ENCODE measurements around the gene CAP2.
"Not testable (repeated sequence)": the region's sequence is repeated elsewhere in the genome, so short reads cannot be mapped to it uniquely, and the experiment has no call there.

CAP2 gene

DNA sequence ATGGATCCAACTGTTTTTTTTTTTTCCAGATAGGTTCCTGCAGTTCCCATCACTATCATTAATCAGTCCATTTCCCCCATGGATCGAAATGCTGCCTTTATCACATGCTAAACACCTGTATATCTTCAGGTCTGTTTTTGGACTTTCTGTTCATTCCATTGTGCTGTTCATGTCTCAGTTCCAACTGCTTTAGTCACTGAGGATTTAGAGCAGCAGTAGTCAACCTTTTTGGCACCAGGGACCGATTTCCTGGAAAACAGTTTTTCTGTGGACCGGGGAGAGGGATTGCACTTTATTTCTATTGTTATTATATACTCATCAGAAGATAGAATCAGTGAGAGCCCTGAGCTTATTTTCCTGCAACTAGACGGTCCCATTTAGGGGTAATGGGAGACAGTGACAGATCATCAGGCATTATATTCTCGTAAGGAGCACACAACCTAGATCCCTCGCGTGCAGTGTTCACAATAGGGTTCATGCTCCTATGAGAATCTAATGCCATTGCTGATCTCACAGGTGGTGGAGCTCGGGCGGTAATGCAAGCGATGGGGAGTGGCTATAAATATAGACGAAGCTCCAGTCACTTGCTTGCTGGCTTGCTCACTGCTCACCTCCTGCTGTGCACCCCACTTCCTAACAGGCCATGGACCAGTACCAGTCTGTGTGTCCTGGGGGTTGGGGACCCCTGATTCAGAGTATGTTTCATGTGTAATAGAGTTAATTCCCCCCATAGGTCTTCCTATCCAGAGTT, 46.0 kb downstream of the CAP2 start:
- no peak for DNase-seq (ENCODE audit: low read depth)

DNA sequence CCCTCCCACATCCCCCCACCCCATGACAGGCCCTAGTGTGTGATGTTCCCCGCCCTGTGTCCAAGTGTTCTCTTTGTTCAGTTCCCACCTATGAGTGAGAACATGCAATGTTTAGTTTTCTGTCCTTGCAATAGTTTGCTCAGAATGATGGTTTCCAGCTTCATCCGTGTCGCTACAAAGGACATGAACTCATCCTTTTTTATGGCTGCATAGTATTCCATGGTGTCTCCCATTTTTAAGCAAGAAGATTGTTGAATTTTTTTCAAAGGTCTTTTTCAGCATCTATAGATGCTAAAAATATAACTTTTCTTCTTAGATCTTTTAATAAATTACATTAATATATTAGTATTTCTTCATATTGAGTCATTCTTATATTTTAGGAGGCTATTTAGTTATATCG, 47.4 kb downstream of the CAP2 start:
- not testable (repeated sequence) for DNase-seq (ENCODE audit: low read depth)

GRCh38 chr6:17442196-17442595, 48.8 kb downstream of the CAP2 start:
- no peak for DNase-seq (ENCODE audit: low read depth)

- no peak for DNase-seq (ENCODE audit: low read depth)
Observed at GRCh38 chr6:17446713-17447112, 53.3 kb downstream of the CAP2 start.

DNA sequence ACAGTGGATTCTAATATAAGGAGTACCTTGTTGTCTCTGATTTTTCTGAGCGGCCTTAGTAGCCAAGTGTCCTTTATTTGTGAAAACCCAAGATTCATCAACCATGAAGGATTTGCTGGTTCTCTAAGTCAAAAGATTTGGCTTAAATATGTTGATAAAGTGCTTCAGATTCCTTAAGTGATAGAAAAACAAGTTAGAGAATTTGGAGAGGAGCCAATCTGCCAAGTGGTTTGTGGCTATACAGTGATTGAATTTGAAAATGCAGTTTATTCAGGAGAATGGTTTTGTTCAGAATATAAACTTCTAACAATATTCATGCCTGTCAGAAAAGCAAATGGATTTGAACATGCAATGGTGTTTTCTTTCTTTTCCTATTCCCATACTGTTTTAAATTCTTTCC, 54.8 kb downstream of the CAP2 start:
- no peak for DNase-seq (ENCODE audit: low read depth)

DNA sequence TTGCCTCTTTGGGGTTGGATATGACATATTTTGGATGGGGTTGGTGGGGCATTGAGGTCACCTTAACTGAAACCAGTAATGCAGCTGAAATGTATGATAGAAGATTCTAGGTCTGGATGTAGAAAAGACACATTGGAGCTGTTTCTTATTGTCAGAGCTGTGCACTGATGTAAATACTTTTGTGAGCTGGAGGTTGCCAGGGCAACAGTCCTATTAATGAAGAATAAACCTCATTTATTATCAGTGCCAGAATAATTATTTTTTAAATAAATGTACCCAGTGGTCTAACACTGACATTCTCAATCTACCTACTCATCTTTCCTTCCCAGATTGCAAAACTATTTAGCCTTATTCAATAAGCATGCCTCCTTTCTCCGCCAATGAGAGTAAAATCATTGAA, 57.0 kb downstream of the CAP2 start:
- DNase-seq (ENCODE audit: low read depth), result no peak

GRCh38 chr6:17450832-17451231, 57.4 kb downstream of the CAP2 start:
- DNase-seq (ENCODE audit: low read depth), result no peak

DNA sequence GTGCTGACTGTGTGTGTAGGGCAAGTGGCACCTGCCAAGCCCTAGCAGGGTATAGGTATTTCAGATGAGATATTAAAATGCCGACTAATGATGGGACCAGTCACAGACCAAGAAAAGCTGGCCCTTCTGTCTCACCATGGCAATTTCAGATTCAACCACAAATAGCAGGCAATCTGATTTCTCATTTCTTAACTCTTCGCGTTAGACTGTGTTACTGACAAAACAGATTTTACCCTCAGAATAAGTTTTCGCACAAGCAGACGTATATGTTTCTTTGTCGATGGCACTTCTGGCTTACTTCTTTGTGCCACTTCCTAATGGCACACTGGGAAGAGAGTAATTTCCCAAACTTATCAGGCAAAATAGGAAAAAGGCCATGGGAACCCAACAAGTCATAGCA, 58.7 kb downstream of the CAP2 start:
- DNase-seq (ENCODE audit: low read depth), result no peak

DNA sequence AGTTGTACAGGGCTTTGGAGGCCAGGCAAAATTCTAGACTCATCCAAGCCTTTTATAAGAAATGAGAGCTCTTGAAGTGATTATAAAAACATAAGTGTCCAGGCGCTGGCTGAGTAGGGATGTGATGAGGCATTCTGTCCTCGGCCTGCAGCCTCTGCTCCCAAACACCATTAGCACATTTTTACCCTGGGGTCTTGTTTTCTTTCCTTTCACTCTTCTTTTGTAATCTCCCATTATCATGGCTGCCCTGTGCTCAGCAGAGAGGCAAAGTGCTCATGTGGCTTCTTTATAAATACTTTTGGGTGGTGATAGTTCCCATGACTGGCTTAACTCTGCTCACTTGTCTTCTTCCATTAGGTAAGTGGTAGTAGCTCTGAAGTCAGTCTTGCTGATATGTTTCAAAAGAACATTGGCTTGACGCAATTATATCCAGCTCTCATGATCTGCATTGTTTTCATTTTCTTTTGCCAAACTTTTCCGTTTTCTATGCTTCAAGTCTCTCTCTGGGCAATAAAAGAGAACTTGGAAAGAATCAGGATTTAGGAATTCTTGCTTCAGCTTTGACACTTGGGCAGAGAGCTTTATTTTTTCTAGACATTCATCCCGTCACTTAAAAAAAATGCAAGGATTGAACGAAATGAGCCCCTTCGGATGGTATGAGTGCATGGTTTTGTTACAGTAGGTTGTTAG, 61.1 kb downstream of the CAP2 start:
- DNase-seq (ENCODE audit: low read depth), result no peak

DNA sequence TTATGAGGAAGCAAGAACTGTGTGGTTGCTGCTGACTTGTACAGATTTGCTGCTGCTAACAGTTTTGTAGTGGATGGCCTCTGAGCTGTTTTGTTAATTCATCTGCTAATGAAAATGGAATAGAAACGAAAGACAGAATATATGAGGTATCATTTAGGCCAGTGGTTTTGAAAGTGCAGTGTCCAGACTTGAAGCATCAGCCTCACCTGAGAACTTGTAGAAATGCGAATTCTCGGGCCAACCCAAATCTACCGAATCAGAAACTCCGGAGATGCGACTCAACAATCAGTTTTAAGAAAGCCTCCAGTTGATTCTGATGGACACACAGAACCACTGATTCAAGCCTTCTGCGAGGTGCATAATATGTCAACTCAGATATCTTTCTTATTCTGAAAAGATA, 62.5 kb downstream of the CAP2 start:
- DNase-seq (ENCODE audit: low read depth), result no peak

- DNase-seq (ENCODE audit: low read depth), result no peak
Observed at GRCh38 chr6:17456711-17457110, 63.3 kb downstream of the CAP2 start.

GRCh38 chr6:17457405-17457804, 64.0 kb downstream of the CAP2 start:
- no peak for DNase-seq (ENCODE audit: low read depth)

GRCh38 chr6:17457956-17458355, 64.6 kb downstream of the CAP2 start:
- DNase-seq (ENCODE audit: low read depth), result no peak

DNA sequence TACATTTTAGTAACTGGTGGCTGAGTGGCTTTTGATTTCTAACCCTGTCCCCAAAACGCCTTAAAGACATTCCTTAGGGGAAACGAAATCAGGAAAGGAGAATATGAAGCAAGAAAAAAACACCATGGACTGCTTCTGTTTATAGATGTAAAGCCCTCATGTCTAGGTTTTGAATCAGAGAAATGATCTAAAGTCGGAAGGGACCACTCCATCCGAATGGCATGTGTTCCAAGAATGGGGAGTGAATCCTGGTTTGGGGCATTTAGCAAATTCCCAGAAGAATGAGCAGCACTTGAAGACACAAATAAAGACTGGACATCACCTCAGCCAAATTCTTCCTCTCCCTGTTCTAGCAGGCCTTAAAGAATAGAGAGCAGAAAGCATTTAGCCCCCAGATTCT, 65.6 kb downstream of the CAP2 start:
- DNase-seq (ENCODE audit: low read depth), result no peak

- DNase-seq (ENCODE audit: low read depth), result no peak
Observed at GRCh38 chr6:17460862-17461261, 67.5 kb downstream of the CAP2 start.

- DNase-seq (ENCODE audit: low read depth), result no peak
Observed at GRCh38 chr6:17466147-17466546, 72.8 kb downstream of the CAP2 start.

- no peak for DNase-seq (ENCODE audit: low read depth)
Observed at GRCh38 chr6:17466707-17467106, 73.3 kb downstream of the CAP2 start.

GRCh38 chr6:17469006-17469832, 75.8 kb downstream of the CAP2 start:
- DNase-seq (ENCODE audit: low read depth), result no peak

- no peak for DNase-seq (ENCODE audit: low read depth)
Observed at GRCh38 chr6:17470202-17470937, 77.0 kb downstream of the CAP2 start.

DNA sequence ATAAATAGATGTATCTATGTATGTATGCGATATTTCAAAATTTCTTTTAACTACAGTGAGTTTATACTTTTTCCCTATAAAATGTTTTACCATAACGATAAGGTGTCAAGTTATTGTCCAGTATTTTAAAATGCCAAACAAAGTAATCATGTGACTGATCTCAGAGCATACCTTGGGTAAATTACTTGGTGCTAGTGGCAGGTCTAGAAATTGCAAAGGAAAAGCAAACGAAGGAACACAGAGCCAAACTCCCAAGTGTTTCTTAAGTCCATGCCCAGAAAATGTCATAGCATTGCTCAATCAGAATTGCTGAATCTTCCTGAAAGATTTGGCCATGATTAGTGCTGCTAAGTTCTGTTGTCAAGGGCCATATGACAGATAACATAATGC, 77.5 kb downstream of the CAP2 start:
- DNase-seq (ENCODE audit: low read depth), result no peak

GRCh38 chr6:17472653-17473183, 79.3 kb downstream of the CAP2 start:
- DNase-seq (ENCODE audit: low read depth), result no peak

DNA sequence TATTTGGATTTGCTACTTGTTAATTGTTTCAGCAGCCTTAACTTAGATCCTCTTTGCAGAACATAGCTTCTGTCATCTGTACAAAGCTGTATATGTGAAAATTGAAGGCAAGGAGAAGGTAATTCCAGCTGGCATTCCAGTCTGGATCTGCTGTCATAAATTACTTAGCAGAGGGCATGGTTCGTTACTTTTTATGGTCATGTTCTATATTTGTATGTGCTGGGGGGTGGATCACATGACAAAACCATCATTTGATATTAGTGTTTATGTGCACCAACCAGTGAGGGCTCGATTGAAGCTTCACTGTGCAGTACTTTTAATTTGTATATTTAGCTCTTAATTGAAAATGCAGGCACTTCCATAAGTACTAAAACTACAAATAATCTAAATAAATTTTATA, 80.2 kb downstream of the CAP2 start:
- DNase-seq (ENCODE audit: low read depth), result no peak
